Adrenal gland (tissue), 12 donors: ENCODE results near the gene LAMC2. TPM values are rescaled to one million over a fixed set of nuclear protein-coding genes. Genes with fewer than 3 reads are reported as not detected.

ENCODE experiments used
- DNase-seq, 7 donors: peaks; one replicate each; pipeline ENCODE4 v3.0.0-alpha.2; 2019 to 2020
- H3K27ac ChIP-seq, 5 donors: fragments of 200-600 bp; sonication (generic) in 4 of 5; 1 replicate in 3 of 5; 2 replicates in 2 of 5; pipeline versions ENCODE4 v1.5.1 to v1.8.0; 2016 to 2020; ENCODE audit warnings: mild to moderate bottlenecking in 1 of 5
- H3K27me3 ChIP-seq: fragments of 200-600 bp; 2 replicates; pipeline ENCODE4 v1.8.0; 2021
- H3K36me3 ChIP-seq, 2 donors: fragments of 200-600 bp; replicated peaks in 1 of 2; 1 replicate in 1 of 2; 2 replicates in 1 of 2; pipeline versions ENCODE4 v1.5.1 to v1.8.0; 2018 to 2022
- H3K4me1 ChIP-seq, 2 donors: fragments of 200-600 bp; replicated peaks in 1 of 2; 1 replicate in 1 of 2; 2 replicates in 1 of 2; pipeline versions ENCODE4 v1.5.1 to v1.8.0; 2018 to 2021
- H3K4me3 ChIP-seq, 4 donors: fragments of 200-600 bp; sonication (generic) in 3 of 4; one replicate each; pipeline ENCODE4 v1.5.1; 2016 to 2018
- H3K9me3 ChIP-seq, 3 donors: fragments of 200-600 bp; sonication (generic) in 1 of 3; replicated peaks in 1 of 3; 1 replicate in 2 of 3; 2 replicates in 1 of 3; pipeline versions ENCODE4 v1.5.1 to v1.8.0; 2016 to 2021
- POLR2A ChIP-seq, 2 donors: fragments of 450-650 bp; IDR thresholded peaks; one replicate each; pipeline ENCODE4 v1.6.1; 2017; ENCODE audit warnings: antibody characterized with exemption in 2 of 2, mild to moderate bottlenecking in 2 of 2, moderate library complexity in 1 of 2
- WGBS, 4 donors: extraction: QIAGEN DNeasy Blood & Tissue Kit in 2 of 4; methylation state at CpG; one replicate each; pipeline versions ENCODE4 v1.1.5 to v1.1.7; 2013 to 2017; 5-methylcytosine and 5-hydroxymethylcytosine counted together
- intact Hi-C, 2 donors: fragments of 100-400 bp; cut with DNase I; formaldehyde crosslinking; loops; one replicate each; pipeline versions ENCODE4 v1.14.1 to v1.15.0; 2022 to 2023
- polyA plus RNA-seq, 3 donors: library from polyadenylated mRNA; stranded (reverse); fragments of 200-250 nt in 2 of 3; fragments of 350-450 nt in 1 of 3; fragmentation: Illumina TruSeq in 1 of 3; extraction: RNeasy Lipid Tissue Mini Kit (QIAGEN cat#74804) in 1 of 3; gene quantifications; one replicate each; pipeline ENCODE4 v1.2.3, GENCODE V29; 2013 to 2014
- total RNA-seq, 9 donors: library from RNA; depleted of rRNA in 4 of 9; stranded (reverse); fragments of >200 nt in 4 of 9; fragments of 120-200 nt in 1 of 9; fragmentation: NEBNext Ultra II Directional in 1 of 9; extraction: Animal tissue kit (Norgen Biotek cat#: 25700) in 1 of 9; gene quantifications; one replicate each; pipeline versions ENCODE4 v1.1.0 to v1.2.4, GENCODE V29; 2013 to 2023
- TF ChIP-seq, protein P1 (sequence below), 6 experiments: fragments of 450-650 bp in 4 of 6; fragments of 200-600 bp in 2 of 6; sonication (generic) in 1 of 6; IDR thresholded peaks; 1 replicate in 5 of 6; 2 replicates in 1 of 6; pipeline versions ENCODE4 v1.5.1 to v1.8.0; 2016 to 2021; ENCODE audit warnings: antibody characterized with exemption in 6 of 6, mild to moderate bottlenecking in 2 of 6, moderate library complexity in 1 of 6
- donor health status: healthy with polysubstance abuse.
- donor health status: Bipolar disorder and iron deficiency.
- donor health status: DM: yes; HTN: yes; CAD: no.
- donor health status: DM: no; HTN: no; CAD: no.
- donor health status: DM: no; HTN: no; CAD: no.
- donor health status: DM: yes; HTN: yes; CAD: no.

LAMC2 gene
- total and polyA plus RNA-seq, 12 donors, result 0.04 to 1.4 (median 0.16) TPM; not detected in 1

DNA sequence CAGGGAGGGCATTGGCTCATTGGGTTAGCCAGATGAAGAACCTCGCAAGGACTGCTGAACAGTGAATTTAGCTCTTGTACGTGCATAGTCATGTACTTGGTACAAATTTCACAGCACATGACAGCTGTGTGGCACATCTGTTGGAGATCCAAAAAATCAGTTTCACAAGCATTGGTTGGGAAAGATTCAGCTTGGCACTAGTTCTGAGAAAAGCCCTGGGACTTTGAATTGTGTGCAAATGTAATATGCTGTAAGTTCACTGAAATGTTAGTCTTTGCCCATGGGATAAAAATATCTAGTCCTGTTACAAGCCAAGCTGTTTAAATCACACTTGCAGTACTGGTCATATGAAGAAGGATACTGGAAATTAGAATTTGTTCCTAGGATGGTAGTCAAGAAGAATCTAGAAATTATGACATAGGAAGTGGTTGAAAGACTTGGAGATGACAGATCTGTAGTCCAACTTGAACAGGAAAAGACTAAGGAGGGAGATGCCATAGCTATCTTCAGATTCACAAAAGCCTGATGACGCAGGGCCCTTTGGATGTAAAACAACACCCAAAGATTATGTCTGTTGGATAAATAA is 19.2 kb downstream of the LAMC2 start:
- 73 to 88% (median 79%) methylated on average over 3 of the region's 3 CpGs for WGBS, 4 donors
- Histone ChIP-seq H3K27ac (no peak overlapping the region), H3K4me1 (no peaks in the 10 kb centered on the region), H3K9me3 (no peaks in the 10 kb centered on the region), H3K36me3 (no peaks in the 10 kb centered on the region), H3K4me3 (no peak overlapping the region), H3K27me3 (no peaks in the 10 kb centered on the region)
- TF ChIP-seq POLR2A (IDR thresholded peaks at IDR 0.05), result no peak
- TF ChIP-seq, protein P1, sequence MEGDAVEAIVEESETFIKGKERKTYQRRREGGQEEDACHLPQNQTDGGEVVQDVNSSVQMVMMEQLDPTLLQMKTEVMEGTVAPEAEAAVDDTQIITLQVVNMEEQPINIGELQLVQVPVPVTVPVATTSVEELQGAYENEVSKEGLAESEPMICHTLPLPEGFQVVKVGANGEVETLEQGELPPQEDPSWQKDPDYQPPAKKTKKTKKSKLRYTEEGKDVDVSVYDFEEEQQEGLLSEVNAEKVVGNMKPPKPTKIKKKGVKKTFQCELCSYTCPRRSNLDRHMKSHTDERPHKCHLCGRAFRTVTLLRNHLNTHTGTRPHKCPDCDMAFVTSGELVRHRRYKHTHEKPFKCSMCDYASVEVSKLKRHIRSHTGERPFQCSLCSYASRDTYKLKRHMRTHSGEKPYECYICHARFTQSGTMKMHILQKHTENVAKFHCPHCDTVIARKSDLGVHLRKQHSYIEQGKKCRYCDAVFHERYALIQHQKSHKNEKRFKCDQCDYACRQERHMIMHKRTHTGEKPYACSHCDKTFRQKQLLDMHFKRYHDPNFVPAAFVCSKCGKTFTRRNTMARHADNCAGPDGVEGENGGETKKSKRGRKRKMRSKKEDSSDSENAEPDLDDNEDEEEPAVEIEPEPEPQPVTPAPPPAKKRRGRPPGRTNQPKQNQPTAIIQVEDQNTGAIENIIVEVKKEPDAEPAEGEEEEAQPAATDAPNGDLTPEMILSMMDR (IDR thresholded peaks at IDR 0.05), result no peak
- peak in 2 of 7 donors; percentile 3 to 17 for DNase-seq
- intact Hi-C loops, result no loop called here

DNA sequence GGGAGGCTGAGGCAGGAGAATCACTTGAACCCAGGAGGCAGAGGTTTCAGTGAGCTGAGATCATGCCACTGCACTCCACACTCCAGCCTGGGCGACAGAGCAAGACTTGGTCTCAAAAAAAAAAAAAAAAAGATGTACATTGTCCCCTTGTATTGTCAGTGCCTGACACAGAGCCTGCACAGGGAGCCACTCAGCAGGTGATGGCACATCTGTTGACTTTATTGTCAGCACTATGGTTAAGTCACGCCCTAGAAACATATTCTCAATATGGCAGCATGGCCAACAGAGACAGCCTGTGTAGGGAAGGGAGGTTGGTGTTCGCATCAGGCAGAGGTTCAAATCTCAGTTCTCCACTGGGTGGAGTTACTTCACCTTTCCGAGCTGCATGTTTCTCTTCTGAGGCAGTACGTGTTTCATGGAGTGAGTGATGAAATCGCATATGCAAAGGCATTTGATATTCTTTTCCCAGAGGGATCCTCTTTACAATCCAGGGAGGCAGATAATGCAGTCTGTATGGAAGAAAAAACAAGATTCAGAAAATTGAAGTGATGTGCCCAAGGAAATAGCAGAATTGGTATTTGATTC is 20.6 kb downstream of the LAMC2 start:
- 84 to 92% (median 85%) methylated on average over 6 of the region's 6 CpGs for WGBS, 4 donors

DNA sequence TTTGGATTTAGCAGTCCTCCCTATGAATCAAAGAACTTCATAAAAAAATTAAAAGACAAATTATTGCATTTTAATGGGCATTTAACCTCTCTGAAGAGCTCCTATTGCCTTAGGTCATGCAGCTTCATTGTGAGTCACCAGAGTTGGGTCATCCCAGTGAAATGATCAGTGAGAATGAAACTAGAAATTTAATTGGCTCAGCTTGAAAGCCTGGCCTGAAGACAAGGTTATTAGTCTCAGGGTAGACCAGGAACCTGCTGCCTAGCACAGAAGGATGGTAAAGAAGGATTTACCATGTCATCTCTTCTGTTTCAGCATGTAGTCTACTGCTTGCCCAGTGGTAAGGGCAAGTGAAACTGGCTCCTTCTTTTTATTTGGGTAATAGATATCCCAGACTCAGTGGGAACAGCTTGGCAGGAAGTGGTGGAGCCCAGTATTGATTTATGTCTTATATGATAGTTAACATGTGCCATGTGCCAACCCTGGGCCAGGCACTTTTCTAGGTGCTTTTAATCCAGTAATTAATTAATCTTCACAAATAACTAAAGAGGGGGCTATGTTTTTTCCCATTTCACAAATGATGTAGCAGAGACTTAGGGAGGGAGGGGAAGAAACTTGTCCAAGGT is 23.6 kb downstream of the LAMC2 start:
- DNase-seq, result peak; percentile 36 to 78 (median 61)
- Histone ChIP-seq H3K4me1 (no peaks in the 10 kb centered on the region), H3K36me3 (no peaks in the 10 kb centered on the region), H3K27ac (peak overlapping the region in 1 of 5 donors; percentile 47), H3K4me3 (no peak overlapping the region), H3K27me3 (no peaks in the 10 kb centered on the region), H3K9me3 (no peaks in the 10 kb centered on the region)
- TF ChIP-seq POLR2A (IDR thresholded peaks at IDR 0.05), result no peak
- TF ChIP-seq, protein P1 (IDR thresholded peaks at IDR 0.05), result no peak
- intact Hi-C loops, result no loop called here

More for the DNA sequence above, 20.6 kb downstream of the LAMC2 start:
- TF ChIP-seq POLR2A (IDR thresholded peaks at IDR 0.05), result no peak
- TF ChIP-seq, protein P1 (IDR thresholded peaks at IDR 0.05), result no peak
- DNase-seq, result no peak
- H3K4me1 ChIP-seq, result no peaks in the 10 kb centered on the region
- H3K4me3 ChIP-seq, result no peak overlapping the region
- no peaks in the 10 kb centered on the region for H3K36me3 ChIP-seq
- H3K27me3 ChIP-seq, result no peaks in the 10 kb centered on the region
- no peak overlapping the region for H3K27ac ChIP-seq
- no peaks in the 10 kb centered on the region for H3K9me3 ChIP-seq
- intact Hi-C loops, result no loop called here

DNA sequence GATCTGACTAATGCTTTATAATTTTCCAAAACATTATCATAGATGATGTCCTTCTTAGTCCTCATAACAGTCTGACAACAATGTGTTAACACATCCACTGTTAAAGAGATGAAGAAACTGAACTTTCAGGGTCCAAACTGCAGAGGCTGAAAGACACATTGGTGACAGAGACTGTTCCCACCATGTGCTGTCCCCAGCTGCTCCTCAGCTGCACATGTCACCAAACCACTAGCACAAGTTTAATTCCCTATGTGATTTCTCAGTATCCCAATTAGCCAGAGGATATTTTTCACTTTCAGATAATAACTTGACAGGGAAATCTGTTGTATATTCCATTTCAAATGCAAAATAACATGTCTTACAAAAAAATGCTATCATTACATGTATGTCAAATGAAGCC is 24.6 kb downstream of the LAMC2 start:
- H3K9me3 ChIP-seq, result no peaks in the 10 kb centered on the region
- intact Hi-C loops, result no loop called here
- no peak for TF ChIP-seq POLR2A (IDR thresholded peaks at IDR 0.05)
- TF ChIP-seq, protein P1 (IDR thresholded peaks at IDR 0.05), result no peak
- H3K27me3 ChIP-seq, result no peaks in the 10 kb centered on the region
- no peaks in the 10 kb centered on the region for H3K4me1 ChIP-seq
- no peak overlapping the region for H3K4me3 ChIP-seq
- no peak overlapping the region for H3K27ac ChIP-seq
- no peak for DNase-seq
- H3K36me3 ChIP-seq, result no peaks in the 10 kb centered on the region
